GM12875 (cell line): ENCODE data around the gene SULT4A1.
"Not testable (repeated sequence)": the region's sequence is repeated elsewhere in the genome, so short reads cannot be mapped to it uniquely, and the experiment has no call there.

ENCODE experiments used
- H3K4me3 ChIP-seq: one replicate; pipeline ENCODE4 v1.5.1; 2011; ENCODE audit warnings: low read depth, low read length, control low read depth
- TF ChIP-seq, protein P1 (sequence below): IDR thresholded peaks from 2 replicates; pipeline ENCODE4 v1.5.1; 2011; ENCODE audit warnings: low read depth, mild to moderate bottlenecking, control low read depth, inconsistent platforms, low read length, moderate library complexity, borderline replicate concordance; ENCODE audit not compliant: insufficient read depth

The SULT4A1 gene

DNA sequence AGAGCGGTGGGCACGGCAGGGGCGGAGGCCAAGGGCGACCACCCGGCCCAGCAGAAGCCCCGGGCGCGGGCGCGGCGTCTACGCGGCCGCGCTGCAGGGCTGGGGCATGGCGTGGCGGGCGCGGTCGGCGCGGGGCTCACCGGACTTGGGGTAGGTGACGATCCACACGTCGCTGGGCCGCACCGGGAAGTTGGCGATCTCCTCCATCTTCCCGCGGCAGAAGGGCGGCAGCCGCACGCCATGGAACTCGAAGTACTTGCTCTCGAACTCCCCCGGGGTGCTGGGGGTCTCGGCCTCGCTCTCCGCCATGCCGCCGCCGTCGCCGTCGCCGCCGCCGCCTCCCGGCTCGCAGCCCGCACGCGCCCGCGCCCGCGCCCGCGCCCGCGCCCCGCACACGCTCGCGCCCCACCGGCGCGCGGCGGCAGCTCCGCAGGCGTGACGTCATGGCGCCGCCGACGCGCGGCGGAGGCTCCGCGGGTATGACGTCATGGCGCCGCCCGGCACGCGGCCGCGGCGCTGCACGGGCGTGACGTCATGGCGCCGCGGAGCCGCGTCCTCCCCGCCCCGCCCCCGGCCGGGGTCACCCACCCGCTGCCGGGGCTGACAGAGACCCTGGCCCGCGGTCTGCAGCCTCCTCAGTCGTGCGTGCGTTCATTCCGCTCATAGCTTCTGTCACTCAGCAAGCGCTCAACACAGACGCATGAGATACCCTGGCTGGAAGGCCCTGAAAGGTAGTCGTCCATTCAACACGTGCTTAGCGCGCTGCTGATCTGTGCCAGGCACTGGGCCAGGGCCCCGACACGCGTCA, at the start of gene SULT4A1:
Gene SULT4A1, minus strand, starts transcription at position 440 of the 808 bp plus-strand sequence. Its CDS starts 131 bp downstream, at position 309.
- no peak within 1 kb of the TSS for H3K4me3 ChIP-seq
- TF ChIP-seq, protein P1, sequence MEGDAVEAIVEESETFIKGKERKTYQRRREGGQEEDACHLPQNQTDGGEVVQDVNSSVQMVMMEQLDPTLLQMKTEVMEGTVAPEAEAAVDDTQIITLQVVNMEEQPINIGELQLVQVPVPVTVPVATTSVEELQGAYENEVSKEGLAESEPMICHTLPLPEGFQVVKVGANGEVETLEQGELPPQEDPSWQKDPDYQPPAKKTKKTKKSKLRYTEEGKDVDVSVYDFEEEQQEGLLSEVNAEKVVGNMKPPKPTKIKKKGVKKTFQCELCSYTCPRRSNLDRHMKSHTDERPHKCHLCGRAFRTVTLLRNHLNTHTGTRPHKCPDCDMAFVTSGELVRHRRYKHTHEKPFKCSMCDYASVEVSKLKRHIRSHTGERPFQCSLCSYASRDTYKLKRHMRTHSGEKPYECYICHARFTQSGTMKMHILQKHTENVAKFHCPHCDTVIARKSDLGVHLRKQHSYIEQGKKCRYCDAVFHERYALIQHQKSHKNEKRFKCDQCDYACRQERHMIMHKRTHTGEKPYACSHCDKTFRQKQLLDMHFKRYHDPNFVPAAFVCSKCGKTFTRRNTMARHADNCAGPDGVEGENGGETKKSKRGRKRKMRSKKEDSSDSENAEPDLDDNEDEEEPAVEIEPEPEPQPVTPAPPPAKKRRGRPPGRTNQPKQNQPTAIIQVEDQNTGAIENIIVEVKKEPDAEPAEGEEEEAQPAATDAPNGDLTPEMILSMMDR, result no peak

DNA sequence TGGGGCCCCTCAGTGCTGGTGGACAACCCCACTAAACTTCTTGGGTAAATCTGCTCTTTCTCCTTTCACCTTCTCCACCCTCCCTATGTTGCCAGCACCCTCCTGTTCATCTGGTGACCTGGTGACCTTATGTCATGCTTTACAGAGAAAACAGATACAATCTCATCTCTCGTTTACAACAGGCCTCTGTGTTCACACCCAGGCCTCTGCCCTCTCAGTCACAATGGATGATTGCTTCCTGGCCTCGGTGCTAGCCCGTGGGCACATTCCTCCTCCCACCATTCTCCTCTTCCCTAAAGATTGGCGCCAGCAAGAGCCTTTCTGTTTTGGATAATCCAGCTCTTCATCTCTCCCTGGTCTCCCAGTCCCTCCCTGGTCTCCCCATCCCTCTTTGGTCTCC, 49.0 kb upstream of the SULT4A1 start:
- TF ChIP-seq, protein P1, result no peak
- no peak overlapping the region for H3K4me3 ChIP-seq

- TF ChIP-seq, protein P1, result no peak
- H3K4me3 ChIP-seq, result no peak overlapping the region
These were observed 47.9 kb upstream of the SULT4A1 start for GRCh38 chr22:43910178-43910695.

GRCh38 chr22:43909708-43910107, 47.4 kb upstream of the SULT4A1 start:
- TF ChIP-seq, protein P1, result no peak
- H3K4me3 ChIP-seq, result no peak overlapping the region

- no peak overlapping the region for H3K4me3 ChIP-seq
- TF ChIP-seq, protein P1, result no peak
These were observed 43.4 kb upstream of the SULT4A1 start for GRCh38 chr22:43905681-43906080.

GRCh38 chr22:43904412-43904811, 42.1 kb upstream of the SULT4A1 start:
- not testable (repeated sequence) for H3K4me3 ChIP-seq

DNA sequence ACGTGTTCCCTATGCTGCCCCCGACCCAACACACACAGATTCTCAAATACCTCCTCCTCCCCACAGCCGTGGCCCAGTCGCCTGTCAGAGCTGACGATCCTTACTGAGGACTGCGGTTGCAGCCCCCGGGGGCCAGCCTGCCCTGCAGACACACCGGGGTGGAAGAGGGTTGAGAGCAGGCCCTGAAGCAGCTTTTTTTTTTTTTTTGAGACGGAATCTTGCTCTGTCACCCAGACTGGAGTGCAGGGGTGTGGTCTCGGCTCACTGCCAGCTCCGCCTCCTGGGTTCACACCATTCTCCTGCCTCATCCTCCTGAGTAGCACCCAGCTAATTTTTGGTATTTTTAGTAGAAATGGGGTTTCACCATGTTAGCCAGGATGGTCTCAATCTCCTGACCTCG, 40.7 kb upstream of the SULT4A1 start:
- H3K4me3 ChIP-seq, result not testable (repeated sequence)

DNA sequence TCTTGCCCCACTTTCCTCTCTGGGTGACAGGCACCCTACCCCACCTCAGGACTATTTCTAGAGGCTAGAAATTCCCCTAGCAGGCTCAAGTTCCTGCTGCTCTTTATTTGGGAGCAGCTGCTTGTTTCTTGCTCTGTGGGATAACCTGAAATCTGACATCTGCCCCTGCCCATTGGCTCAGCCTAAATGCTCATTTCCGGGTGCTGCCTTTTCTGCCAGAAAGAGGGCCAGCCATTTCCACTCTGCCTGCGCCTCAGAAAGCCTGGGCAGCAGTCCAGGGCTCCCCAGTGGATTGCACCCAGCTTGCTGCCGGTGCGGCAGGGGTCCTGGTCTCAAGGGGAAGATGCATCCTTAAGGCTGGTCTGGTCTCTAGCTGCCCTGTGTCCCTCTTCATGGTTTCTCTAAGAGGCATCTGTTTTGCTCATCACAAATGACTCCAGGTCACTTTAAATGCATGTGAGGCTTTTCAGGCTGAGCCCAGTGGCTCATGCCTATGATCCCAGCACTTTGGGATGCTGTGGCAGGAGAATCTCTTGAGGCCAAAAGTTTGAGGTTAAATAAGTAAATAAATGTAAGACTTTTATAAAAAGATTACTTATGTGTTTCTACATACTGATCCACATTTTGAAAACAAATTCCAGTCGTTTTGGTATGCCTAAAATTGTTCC, 39.8 kb upstream of the SULT4A1 start:
- H3K4me3 ChIP-seq, result no peak overlapping the region
- TF ChIP-seq, protein P1, result no peak
